GM10248 (cell line): Measurements from ENCODE around the gene PCDH9.

Experiments used
- CTCF ChIA-PET: fragments of 300-600 bp; sonication (Branson Sonifier 250); formaldehyde crosslinking; extraction: SDS; loops from one replicate; lab custom pipeline; 2021; ENCODE audit warnings: antibody characterized with exemption; lab: Yijun Ruan, JAX
- POLR2A ChIA-PET: fragments of 350-650 bp; sonication (Branson Sonifier 250); formaldehyde crosslinking; extraction: SDS; loops from one replicate; lab custom pipeline; 2020; ENCODE audit warnings: antibody characterized with exemption; lab: Yijun Ruan, JAX
- DNase-seq: peaks from one replicate; pipeline ENCODE4 v3.0.0; 2012; ENCODE audit errors: extremely low spot score
- TF ChIP-seq, protein P1 (sequence below): IDR thresholded peaks from 2 replicates; pipeline ENCODE4 v1.5.1; 2012; ENCODE audit warnings: mild to moderate bottlenecking, low read depth; ENCODE audit errors: extremely low read depth, missing control alignments, control extremely low read depth

Gene PCDH9

DNA sequence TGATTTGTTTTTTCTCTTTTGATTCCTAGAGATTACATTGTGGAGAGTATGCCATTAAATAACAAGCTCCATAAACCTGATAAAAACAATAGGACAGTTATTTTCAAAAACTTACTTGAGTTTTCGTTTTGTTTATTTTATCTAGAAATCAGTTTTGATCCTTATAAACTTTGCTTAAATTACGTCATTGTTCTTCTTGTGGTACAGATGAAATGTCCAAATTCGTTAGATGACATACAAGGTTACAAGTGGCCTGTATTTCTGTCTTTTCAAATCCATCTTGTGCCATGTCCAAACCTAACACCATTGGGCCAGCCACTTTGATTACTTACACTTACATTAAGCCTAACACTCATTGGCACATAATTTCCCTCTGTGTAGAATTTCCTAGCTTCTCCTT lies 372.0 kb downstream of the PCDH9 start:
- POLR2A ChIA-PET: no interaction called here
- TF ChIP-seq, protein P1, sequence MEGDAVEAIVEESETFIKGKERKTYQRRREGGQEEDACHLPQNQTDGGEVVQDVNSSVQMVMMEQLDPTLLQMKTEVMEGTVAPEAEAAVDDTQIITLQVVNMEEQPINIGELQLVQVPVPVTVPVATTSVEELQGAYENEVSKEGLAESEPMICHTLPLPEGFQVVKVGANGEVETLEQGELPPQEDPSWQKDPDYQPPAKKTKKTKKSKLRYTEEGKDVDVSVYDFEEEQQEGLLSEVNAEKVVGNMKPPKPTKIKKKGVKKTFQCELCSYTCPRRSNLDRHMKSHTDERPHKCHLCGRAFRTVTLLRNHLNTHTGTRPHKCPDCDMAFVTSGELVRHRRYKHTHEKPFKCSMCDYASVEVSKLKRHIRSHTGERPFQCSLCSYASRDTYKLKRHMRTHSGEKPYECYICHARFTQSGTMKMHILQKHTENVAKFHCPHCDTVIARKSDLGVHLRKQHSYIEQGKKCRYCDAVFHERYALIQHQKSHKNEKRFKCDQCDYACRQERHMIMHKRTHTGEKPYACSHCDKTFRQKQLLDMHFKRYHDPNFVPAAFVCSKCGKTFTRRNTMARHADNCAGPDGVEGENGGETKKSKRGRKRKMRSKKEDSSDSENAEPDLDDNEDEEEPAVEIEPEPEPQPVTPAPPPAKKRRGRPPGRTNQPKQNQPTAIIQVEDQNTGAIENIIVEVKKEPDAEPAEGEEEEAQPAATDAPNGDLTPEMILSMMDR: no peak
- no peak for DNase-seq
- CTCF ChIA-PET: no interaction called here

DNA sequence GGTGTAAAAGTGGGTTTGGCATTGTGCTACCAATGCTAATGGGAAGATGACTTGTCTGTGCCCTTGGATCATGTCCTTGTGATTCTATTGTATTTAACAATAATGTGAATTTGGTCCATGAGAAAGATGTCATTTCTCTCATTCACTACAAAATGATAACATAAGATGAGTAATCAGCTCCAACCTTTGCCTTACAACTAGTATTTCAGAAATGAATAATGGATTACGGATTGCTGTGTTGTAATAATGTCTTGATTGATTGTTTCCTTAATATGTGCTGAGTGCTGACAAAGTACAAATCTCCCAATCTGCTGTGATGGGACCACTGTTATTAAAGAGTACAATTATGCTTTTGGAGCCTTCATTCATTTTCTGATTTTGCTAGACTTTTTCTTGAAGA lies 375.0 kb downstream of the PCDH9 start:
- TF ChIP-seq, protein P1: no peak
- CTCF ChIA-PET: no interaction called here
- POLR2A ChIA-PET: no interaction called here

DNA sequence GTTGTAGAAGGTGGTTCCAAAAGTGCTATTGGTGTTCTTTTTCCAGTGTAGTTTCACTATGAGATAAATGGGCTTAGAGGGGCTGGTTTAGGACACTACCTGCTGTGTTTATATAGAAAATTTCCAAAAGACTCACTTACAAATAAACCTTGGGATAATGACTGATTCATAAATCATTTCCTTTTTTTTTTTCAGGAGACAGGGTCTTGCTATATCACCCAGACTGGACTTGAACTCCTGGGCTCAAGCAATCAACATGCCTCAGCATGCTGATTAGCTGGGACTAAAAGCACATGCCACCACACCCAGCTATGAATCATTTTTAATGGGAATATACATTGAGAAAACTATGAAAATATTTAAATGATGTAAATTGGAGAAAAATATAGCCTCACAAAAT lies 376.6 kb downstream of the PCDH9 start:
- POLR2A ChIA-PET: no interaction called here
- TF ChIP-seq, protein P1: no peak
- CTCF ChIA-PET: no interaction called here
- DNase-seq: no peak

More for the DNA sequence above, 375.0 kb downstream of the PCDH9 start:
- no peak for DNase-seq

- no peak for DNase-seq
- CTCF ChIA-PET: no interaction called here
- TF ChIP-seq, protein P1: no peak
- POLR2A ChIA-PET: no interaction called here
Observed at GRCh38 chr13:66849706-66850105, 380.4 kb downstream of the PCDH9 start.

- DNase-seq: no peak
- TF ChIP-seq, protein P1: no peak
- CTCF ChIA-PET: no interaction called here
- POLR2A ChIA-PET: no interaction called here
Observed at GRCh38 chr13:66847541-66847940, 382.6 kb downstream of the PCDH9 start.

- TF ChIP-seq, protein P1: no peak
- POLR2A ChIA-PET: no interaction called here
- DNase-seq: no peak
- CTCF ChIA-PET: interaction anchor here (1.2 kb wide), 1 partner anchor 12 kb away, joined by 4 read pairs; no protein-coding TSS in a partner anchor
Observed at GRCh38 chr13:66845393-66845792, 384.7 kb downstream of the PCDH9 start.
